Upper lobe of left lung (tissue), 4 donors: Measurements from ENCODE around the gene TTC34.

Source experiments
- EP300 ChIP-seq, 4 donors: sonication (generic); formaldehyde crosslinking; IDR thresholded peaks; one replicate each; pipeline ENCODE4 v1.5.1; 2017; ENCODE audit warnings: antibody characterized with exemption in 4 of 4, control low read depth in 2 of 4
- POLR2A ChIP-seq, 4 donors: fragments of 450-650 bp; IDR thresholded peaks; one replicate each; pipeline ENCODE4 v1.5.1; 2016 to 2017; ENCODE audit warnings: antibody characterized with exemption in 4 of 4, mild to moderate bottlenecking in 2 of 4
- POLR2AphosphoS5 ChIP-seq, 2 donors: sonication (generic); formaldehyde crosslinking; IDR thresholded peaks; one replicate each; pipeline ENCODE4 v1.5.1; 2017; ENCODE audit warnings: antibody characterized with exemption in 2 of 2
- TF ChIP-seq, protein P1 (sequence below), 6 experiments: fragments of 450-650 bp in 4 of 6; fragments of 200-600 bp in 2 of 6; sonication (generic) in 2 of 6; IDR thresholded peaks; one replicate each; pipeline ENCODE4 v1.5.1; 2016 to 2019; ENCODE audit warnings: antibody characterized with exemption in 6 of 6

DNA sequence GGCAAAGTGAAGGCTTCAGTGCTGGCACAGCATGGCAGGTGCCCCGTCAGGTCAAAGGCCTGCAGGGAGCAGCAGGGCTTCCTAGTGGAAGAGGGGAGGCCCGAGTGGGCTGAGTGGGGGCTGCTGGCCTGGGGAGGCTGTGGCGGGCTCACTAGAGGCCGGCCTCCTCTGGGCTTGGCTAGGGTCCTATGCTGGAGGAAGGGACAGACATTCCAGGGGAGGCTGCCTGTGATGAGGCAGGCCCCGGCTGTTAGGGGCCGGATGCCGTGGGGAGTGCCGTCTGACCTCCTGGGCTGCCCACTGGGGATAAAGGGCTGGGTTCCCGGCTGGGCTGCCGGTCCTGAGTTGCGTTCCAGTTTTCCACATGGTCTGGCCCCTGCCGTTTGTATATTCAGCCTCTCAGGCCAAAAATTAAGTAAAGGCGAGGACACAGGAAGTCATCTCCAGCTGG lies 193.8 kb downstream of the TTC34 start:
- TF ChIP-seq, protein P1, sequence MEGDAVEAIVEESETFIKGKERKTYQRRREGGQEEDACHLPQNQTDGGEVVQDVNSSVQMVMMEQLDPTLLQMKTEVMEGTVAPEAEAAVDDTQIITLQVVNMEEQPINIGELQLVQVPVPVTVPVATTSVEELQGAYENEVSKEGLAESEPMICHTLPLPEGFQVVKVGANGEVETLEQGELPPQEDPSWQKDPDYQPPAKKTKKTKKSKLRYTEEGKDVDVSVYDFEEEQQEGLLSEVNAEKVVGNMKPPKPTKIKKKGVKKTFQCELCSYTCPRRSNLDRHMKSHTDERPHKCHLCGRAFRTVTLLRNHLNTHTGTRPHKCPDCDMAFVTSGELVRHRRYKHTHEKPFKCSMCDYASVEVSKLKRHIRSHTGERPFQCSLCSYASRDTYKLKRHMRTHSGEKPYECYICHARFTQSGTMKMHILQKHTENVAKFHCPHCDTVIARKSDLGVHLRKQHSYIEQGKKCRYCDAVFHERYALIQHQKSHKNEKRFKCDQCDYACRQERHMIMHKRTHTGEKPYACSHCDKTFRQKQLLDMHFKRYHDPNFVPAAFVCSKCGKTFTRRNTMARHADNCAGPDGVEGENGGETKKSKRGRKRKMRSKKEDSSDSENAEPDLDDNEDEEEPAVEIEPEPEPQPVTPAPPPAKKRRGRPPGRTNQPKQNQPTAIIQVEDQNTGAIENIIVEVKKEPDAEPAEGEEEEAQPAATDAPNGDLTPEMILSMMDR (IDR thresholded peaks at IDR 0.05) = no peak
- TF ChIP-seq POLR2A (IDR thresholded peaks at IDR 0.05) (no peak), POLR2AphosphoS5 (IDR thresholded peaks at IDR 0.05) (no peak), EP300 (IDR thresholded peaks at IDR 0.05) (no peak)
